HG02885 (cell line): Measurements from ENCODE around the gene CDC14A.
A peak's percentile ranks its signal among the peaks of the same experiment; 100 is the strongest.

Experiments used
- ATAC-seq: cut with Tn5 transposase; IDR thresholded peaks from one replicate; pipeline ENCODE4 v1.9.1; 2021; ENCODE audit warnings: mild to moderate bottlenecking; ENCODE audit not compliant: unreplicated experiment, poor library complexity

CDC14A gene

DNA sequence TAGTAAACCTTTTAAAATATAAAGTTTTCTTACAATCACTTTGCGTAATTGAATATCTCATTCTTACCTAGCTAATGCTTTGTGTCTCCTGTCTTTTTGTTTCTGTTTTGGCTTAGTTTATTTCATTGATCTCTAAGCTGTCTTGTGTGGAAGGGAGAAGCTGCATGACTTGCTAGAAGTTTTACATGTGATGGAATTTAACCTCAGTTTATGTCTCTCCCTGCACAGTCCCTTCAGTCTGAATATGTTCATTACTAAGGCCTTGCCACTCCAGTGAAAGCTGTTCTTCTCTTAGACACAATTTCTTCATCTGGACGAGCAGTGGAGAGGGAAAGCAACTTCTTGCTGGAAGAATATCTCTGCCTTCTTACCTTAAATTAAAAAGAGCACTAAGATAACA, 165.7 kb downstream of the CDC14A start:
- no peak for ATAC-seq

DNA sequence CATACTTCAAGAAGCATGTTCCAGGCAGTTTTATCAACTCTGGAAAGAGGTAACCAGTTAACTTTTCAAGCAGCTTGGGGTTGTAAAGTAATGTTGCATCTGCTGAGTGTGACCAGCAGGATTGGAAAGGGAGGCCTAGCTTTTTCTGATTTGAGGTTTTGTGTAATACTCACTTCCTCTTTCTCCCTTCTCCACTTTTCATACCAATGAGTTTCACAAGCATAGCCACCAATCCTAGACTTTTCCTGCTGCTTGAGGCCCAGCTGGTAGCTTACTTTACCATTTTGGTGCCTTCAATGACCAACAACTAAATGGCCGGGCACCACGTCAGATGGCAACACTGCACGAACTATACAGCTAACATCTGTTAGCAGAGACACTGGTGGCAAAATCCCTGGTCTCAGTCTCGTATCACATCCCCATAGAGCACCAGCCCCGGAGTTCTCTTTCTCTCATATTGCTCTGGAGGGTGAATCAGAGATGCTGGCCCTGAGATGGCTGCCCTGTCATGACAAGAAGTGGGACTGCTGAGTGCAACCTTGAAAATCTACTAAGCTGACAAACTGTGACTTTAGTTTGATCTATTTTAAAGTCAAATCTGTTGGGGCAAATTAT, 170.8 kb downstream of the CDC14A start:
- ATAC-seq, result peak; percentile 98

DNA sequence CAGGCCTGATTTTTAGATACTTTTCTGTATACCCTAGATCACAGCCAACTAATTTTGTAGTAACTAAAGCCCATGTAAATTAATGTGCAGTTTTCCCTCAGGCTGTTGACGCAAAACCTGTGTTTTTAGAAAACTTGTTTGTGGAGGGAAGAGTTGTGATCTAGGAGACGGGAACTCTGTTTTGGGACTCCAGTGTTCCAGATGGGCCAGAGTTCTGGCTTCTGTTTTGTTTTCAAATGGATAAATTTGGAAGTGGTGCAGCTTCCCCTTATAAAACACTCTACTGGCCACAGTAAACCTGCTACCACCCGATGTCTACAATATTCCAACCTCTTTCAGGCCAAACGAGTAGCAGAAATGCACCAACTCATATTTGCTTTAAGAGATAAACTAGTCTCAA, 172.0 kb downstream of the CDC14A start:
- no peak for ATAC-seq

DNA sequence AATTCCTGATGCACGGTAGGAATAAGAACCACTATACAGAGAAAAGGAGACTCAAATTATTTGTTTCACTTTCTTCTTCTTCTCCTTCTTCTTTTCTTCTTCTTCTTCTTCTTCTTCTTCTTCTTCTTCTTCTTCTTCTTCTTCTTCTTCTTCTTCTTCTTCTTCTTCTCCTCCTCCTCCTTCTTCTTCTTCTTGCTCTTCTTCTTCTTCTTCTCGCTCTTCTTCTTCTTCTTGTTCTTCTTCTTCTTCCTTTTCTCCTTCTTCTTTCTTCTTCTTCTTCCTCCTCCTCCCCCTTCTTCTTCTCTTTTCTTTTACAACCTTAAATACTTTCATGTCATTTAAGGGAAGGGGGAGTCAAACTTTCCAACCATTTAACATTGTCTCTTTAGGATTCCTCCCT, 174.6 kb downstream of the CDC14A start:
- no peak for ATAC-seq

DNA sequence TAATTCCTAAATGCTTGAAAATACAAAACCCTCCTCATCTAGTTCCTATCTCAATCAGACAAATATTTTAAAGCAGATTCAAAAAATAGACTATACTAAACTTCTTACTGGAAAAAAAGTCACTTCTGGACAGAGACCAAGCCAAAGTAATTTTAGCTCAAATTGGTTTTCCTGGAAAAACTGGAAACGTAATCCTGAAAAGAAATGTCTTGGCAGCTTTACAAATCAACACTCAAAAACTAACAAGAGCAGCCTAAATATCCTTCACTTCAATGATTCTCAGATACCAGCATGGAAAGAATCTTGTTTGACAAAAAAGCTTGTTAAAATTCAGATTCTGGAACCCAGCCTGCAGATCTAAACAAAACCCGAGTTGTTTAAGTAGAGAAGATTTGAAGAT, 176.6 kb downstream of the CDC14A start:
- ATAC-seq, result no peak

DNA sequence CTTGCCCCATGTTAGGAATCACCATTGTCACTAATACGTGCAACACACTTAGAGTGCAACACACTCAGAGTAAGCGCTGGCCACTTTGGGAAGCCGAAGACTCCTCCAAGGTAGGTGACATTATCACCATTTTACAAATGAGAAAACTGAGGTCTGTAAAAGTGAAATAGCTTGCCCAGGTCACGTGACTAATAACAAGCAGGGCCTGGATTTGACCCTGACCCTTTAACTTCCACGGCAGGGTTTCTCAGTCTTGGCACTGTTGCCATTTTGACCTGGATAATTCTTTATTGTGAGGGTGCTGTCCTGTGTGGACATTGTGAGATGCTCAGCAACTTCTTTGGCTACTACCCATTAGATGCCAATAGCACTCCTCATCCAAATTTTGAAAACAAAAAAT, 177.8 kb downstream of the CDC14A start:
- no peak for ATAC-seq

DNA sequence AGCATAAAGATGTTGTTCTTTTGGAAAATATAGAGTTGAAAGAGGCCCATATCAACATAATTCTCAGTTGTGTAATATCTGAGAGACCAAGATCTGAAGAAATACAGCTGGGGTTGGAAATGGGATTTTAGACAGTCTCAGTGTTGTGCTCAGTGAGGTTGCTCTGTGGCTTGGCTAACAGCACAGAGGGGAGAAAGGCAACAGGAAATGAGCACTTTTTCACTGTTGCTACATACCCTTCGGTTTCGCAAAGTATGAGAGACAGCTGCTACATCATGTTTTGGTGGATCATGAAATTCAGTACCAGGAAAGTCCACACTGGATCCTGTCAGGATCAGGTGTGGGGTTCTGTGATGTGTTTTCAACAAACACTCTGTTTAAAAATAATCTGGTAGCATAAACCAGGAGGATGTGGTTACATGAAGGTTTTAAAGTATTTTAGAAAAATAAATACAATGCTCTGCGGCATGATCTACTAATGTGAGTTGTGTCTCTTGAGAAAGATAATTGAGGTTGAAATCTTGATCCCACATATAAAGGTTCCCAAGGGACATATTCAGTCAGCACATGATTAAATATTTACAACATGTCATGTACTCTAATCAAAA, 178.7 kb downstream of the CDC14A start:
- peak; percentile 89 for ATAC-seq

DNA sequence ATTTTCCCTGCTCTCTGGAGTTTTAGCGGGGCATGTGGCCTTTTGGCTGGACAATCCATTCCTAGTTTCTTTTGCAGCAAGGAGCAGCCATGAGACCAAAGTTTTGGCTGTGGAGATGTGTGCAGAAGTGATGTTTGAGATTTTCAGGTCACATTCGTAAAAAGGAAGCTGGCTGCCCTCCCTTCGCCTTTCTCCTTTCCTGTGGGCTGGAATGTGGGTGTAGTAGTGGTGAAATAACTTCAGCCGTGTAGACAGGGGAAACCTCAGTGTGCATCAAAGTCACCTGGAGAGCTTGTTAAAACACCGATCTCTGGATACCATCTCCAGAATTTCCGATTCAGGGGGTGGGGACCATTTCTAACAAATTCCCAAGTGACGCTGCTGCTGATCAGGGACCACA, 180.3 kb downstream of the CDC14A start:
- no peak for ATAC-seq

DNA sequence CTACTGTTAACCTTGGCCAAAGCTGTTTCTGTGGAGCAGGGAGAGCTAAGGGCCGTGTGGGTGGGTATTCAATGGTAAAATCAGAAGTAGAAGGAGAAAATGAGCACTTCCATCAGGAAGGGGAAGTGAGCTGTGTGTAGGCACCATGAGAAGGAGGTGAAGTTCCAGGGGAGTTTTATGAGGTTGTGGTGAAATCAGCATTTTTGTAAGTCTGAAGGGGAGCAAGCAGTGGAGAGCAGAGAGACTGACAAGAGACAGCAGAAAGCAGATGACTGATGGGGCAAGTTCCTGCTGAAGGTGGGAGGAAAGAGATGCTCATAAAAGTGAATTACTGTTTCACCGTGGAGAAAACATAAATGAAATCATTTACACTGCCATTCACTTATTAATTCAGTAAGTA, 183.0 kb downstream of the CDC14A start:
- no peak for ATAC-seq

DNA sequence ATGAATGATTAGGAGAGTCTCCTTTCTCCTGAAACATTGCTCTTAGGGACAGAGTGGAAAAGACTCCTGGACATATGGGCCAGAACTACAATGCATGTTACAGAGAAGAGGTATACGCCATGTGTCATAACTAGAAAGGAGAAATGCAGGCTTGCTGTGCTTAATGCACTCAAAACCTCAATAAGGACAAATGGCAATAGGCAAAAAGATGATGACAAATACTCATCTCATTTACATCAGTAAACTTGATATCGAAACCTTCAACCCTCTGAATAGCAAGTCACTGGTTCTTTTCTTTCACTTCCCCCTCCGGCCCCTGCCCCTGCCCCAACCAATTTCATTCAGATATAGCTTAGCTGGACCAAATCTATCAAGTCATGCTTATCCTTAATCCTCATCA, 183.7 kb downstream of the CDC14A start:
- ATAC-seq, result peak; percentile 86

DNA sequence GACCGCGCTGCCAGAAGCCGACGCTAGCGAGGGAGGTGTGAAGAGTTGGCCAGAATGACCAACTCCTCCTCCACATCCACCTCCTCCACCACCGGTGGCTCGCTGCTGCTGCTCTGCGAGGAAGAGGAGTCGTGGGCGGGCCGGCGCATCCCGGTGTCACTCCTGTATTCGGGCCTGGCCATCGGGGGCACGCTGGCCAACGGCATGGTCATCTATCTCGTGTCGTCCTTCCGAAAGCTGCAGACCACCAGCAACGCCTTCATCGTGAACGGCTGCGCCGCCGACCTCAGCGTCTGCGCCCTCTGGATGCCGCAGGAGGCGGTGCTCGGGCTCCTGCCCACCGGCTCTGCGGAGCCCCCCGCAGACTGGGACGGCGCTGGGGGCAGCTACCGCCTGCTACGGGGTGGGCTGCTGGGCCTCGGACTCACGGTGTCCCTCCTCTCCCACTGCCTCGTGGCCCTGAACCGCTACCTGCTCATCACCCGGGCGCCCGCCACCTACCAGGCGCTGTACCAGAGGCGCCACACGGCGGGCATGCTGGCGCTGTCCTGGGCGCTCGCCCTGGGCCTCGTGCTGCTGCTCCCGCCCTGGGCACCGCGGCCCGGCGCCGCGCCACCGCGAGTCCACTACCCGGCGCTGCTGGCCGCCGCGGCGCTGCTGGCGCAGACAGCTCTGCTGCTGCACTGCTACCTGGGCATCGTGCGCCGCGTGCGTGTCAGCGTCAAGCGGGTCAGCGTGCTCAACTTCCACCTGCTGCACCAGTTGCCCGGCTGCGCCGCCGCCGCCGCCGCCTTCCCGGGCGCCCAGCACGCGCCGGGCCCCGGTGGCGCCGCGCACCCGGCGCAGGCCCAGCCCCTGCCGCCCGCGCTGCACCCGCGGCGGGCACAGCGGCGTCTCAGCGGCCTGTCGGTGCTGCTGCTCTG, 186.9 kb downstream of the CDC14A start:
- ATAC-seq, result peak; percentile 16

DNA sequence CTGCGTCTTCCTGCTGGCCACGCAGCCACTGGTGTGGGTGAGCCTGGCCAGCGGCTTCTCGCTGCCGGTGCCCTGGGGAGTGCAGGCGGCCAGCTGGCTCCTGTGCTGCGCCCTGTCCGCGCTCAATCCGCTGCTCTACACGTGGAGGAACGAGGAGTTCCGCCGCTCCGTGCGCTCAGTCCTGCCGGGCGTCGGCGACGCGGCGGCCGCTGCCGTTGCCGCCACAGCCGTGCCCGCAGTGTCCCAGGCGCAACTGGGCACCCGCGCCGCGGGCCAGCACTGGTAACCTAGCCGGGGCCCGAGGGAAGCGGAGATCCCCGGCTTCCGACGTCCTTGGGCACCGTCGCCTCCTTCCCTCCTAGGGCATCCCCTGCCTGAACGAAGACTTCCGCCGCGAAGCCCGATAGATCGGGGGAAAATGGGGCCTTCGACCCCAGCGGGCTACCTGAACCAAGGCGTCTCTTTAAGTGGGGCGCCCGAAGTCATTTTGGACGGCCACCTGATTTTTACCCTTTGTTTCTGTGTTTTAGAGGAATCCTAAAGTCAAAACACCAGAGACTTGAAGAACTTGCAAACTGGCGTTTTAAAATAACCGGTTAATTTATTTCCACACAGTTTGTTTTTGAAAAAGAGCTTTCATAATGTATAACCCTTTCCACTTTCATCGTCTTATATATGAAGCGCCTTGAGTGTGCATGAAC, 187.7 kb downstream of the CDC14A start:
- ATAC-seq, result peak; percentile 8

DNA sequence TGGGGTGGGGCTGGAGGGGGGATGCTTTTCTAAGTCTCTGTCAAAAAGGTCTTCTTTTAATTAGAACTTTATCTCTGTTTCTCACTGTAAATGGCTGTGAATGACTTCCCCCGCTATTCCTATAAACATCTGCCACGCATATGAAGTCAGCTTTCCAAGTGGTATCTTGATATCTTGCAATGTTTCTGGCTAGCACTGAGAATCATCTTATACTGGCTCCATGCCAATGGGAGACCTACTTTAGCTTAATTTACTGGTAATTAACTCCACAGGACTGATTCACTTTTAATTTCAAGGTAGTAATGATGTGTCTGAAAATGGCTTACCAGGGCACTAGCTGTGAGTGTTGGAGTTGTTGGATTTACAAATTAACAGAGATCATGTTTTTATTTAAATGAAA, 190.0 kb downstream of the CDC14A start:
- no peak for ATAC-seq

DNA sequence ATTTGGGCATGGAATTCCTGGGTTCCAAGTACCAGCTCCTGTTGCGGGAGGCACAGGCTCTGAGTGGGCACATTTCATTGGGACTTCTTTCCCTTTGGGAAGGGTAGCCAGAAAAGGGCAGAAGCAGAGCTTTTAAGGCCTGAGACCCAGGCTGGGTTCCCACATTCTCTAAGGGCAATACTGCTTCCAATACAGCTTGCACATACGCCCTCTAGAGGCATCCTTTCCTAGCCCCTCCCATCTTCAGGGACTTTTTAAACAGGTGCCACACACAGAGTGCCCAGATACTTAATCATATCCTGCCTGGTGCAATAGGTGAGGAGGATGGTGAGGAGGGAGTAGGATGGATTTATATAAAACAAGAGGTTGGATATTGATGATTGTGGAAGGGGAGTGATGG, 191.3 kb downstream of the CDC14A start:
- ATAC-seq, result peak; percentile 56

DNA sequence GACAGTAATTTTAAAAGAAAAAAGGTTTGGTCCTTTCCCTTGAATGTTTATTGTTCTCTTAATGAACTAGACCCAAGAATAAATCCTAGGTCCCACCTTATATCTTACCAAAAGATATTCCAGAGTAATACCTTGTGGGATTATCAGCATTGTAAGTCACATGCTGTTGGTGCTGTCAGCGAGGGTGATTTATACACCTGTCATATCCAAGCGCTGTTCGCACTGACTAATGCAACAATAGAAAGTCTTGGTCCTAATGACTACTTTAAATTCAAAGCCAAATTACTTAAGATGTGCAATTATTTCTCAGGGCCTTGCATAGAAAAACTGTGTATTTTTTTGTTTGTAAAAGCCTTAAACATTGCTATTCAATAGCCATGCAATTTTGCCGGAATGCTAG, 192.5 kb downstream of the CDC14A start:
- ATAC-seq, result no peak

DNA sequence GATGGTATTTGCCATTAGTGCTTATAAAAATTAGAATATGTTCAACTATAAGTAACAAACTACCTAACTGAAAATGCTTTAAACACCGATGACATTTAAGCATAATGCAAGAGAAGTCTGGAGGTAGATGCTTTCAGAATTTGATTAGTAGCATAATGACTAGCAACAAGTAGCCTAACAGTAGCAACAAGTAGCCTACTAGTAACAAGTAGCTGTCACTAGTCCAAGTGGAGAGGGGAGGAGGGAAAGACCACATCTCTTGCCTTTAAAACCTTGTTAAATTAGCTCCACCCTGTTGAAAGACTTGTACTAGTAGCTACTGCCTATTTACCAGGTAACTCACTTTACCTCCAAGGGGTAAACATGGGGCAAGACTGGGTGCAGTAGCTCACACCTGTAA, 193.5 kb downstream of the CDC14A start:
- ATAC-seq, result no peak

DNA sequence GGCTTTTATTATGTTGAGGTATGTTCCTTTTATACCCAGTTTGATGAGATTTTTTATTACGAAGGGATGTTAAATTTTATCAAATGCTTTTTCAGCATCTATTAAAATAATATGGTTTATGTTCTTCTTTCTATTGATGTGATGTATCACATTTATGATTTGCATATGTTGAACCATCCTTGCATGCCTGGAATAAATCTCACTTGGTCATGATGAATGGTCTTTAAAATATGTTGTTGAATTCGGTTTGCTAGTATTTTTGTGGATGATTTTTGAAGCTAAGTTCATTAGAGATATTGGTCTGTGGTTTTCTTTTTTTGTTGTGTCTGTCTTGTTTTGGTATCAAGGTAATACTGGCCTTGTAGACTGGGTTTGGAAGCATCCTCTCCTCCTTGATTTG, 199.7 kb downstream of the CDC14A start:
- ATAC-seq, result no peak

DNA sequence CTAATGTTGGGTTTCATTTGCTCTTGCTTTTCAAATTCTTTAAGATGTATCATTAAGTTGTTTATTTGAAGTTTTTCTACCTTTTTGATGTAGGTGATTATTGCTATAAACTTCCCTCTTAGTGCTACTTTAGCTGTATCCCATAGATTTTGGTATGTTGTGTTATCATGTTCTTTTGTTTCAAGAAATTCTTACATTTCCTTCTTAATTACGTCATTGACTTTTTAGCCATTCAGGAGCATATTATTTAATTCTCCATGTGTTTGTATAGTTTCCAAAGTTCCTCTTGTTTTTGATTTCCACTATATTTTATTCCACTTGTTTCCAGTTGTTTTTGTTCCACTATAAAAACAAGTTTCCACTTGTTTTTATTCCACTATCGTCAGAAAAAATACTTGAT, 200.6 kb downstream of the CDC14A start:
- ATAC-seq, result no peak

DNA sequence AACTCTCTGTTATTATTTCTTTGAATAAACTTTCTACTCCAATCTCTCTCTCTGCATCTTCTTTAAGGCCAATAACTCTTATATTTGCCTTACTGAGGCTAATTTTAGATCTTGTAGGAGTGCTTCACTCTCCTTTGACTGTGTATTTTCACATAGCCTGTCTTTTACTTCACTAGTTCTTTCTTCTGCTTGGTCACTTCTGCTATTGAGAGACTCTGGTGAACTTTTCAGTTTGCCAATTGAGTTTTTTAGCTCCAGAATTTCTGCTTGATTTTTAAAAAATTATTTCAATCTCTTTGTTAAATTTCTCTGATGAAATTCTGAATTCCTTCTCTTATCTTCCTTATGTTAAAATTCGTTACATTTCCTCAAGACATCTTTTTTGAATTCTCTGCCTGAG, 203.9 kb downstream of the CDC14A start:
- ATAC-seq, result no peak

DNA sequence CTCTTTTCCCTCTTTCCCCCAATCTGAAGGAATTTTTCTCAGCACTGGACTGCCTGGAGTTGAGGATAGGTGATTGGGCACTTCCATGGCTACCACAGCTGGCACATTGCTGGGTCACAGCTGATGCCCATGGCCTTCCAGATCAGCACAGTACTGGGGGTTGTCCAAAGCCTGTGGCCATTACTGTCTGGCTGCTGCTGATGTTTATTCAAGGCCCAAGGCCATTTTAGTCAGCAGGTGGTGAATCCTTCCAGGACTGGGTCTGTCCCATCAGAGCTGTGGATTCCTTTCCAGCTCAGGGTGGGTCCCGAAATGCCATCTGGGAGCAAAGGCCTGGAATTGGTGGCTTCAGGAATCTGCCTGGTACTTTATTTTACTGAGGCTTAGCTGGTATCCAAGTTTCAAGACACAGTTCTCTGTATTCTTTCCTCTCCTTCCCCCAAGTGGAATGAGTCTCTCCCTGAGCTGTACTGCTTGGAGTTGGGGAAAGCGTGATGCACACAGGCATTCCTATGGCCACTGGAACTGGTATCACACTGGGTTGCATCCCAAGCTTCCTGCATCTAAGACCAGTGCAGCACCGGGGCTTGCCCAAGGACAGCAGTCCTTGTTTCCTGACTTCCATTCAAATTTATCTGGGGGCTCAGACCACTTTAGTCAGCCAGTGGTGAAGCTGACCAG, 204.8 kb downstream of the CDC14A start:
- ATAC-seq, result no peak
